BE2C (cell line): ENCODE measurements around the gene IFNL3.

Experiments used
- DNase-seq: peaks from one replicate; pipeline ENCODE4 v3.0.0-alpha.2; 2020
- H3K27me3 ChIP-seq: fragments of 250-450 bp; sonication (Bioruptor Pico); 2 replicates; pipeline ENCODE4 v1.5.1; 2020; ENCODE audit warnings: mild to moderate bottlenecking
- H3K36me3 ChIP-seq: fragments of 250-450 bp; sonication (Bioruptor Pico); 2 replicates; pipeline ENCODE4 v1.5.1; 2020; ENCODE audit warnings: mild to moderate bottlenecking
- H3K4me1 ChIP-seq: fragments of 250-450 bp; sonication (Bioruptor Pico); 2 replicates; pipeline ENCODE4 v1.5.1; 2020
- H3K4me3 ChIP-seq: 2 replicates; pipeline ENCODE4 v1.5.1; 2011; ENCODE audit warnings: low read depth, low read length
- H3K9me3 ChIP-seq: fragments of 250-450 bp; sonication (Bioruptor Pico); 2 replicates; pipeline ENCODE4 v1.5.1; 2020
- CTCF ChIP-seq: IDR thresholded peaks from 2 replicates; pipeline ENCODE4 v1.5.1; 2012; ENCODE audit warnings: mild to moderate bottlenecking, low read depth, low read length

Gene IFNL3

GRCh38 chr19:39203372-39204341, 41.1 kb downstream of the IFNL3 start, which contains the start of gene SYCN:
Gene SYCN, minus strand, starts transcription at chr19:39204263. Its CDS starts 9 bp downstream, at chr19:39204254.
- Histone ChIP-seq H3K9me3 (no peaks in the 10 kb centered on the region), H3K4me3 (no peak within 1 kb of the TSS), H3K36me3 (no peaks in the 10 kb centered on the region), H3K27me3 (peaks cover 21% of the 10 kb centered on the region), H3K4me1 (no peaks in the 10 kb centered on the region)
- no peak for TF ChIP-seq CTCF
- no peak for DNase-seq

- peaks cover 24% of the 10 kb centered on the region for H3K27me3 ChIP-seq
- no peaks in the 10 kb centered on the region for H3K36me3 ChIP-seq
- no peaks in the 10 kb centered on the region for H3K9me3 ChIP-seq
- H3K4me3 ChIP-seq: no peak overlapping the region
- TF ChIP-seq CTCF: no peak
- H3K4me1 ChIP-seq: no peaks in the 10 kb centered on the region
- DNase-seq: no peak
These were observed 41.8 kb downstream of the IFNL3 start for GRCh38 chr19:39202998-39203355.

GRCh38 chr19:39200803-39201115, 44.0 kb downstream of the IFNL3 start:
- Histone ChIP-seq H3K4me3 (no peak overlapping the region), H3K36me3 (no peaks in the 10 kb centered on the region), H3K4me1 (no peaks in the 10 kb centered on the region), H3K27me3 (peaks cover 46% of the 10 kb centered on the region), H3K9me3 (no peaks in the 10 kb centered on the region)
- TF ChIP-seq CTCF: no peak
- DNase-seq: no peak

GRCh38 chr19:39200066-39200802, 44.6 kb downstream of the IFNL3 start:
- Histone ChIP-seq H3K4me3 (no peak overlapping the region), H3K36me3 (no peaks in the 10 kb centered on the region), H3K9me3 (no peaks in the 10 kb centered on the region), H3K4me1 (peaks cover under 1% of the 10 kb centered on the region; the same call in 1 of the 2 replicates), H3K27me3 (peaks cover 50% of the 10 kb centered on the region)
- DNase-seq: no peak
- TF ChIP-seq CTCF: no peak

- H3K9me3 ChIP-seq: no peaks in the 10 kb centered on the region
- H3K4me3 ChIP-seq: no peak overlapping the region
- peak; percentile 59 for DNase-seq
- H3K36me3 ChIP-seq: no peaks in the 10 kb centered on the region
- H3K4me1 ChIP-seq: peaks cover 4% of the 10 kb centered on the region
- TF ChIP-seq CTCF: no peak
- H3K27me3 ChIP-seq: peaks cover 43% of the 10 kb centered on the region
These were observed 45.8 kb downstream of the IFNL3 start for GRCh38 chr19:39199025-39199424.

GRCh38 chr19:39197808-39198207, 47.0 kb downstream of the IFNL3 start:
- TF ChIP-seq CTCF: peak; percentile 27
- Histone ChIP-seq H3K27me3 (peaks cover 31% of the 10 kb centered on the region), H3K36me3 (no peaks in the 10 kb centered on the region), H3K9me3 (no peaks in the 10 kb centered on the region), H3K4me3 (no peak overlapping the region), H3K4me1 (peaks cover 4% of the 10 kb centered on the region)
- DNase-seq: no peak
